ENCODE data around the gene ATP2C2. TPM values are rescaled to one million over a fixed set of nuclear protein-coding genes. Genes with fewer than 3 reads are reported as not detected.

ATP2C2 gene
- total and polyA plus RNA-seq, 2 donors (not counting 1 experiment from before 2014, with no cell fraction given) = not detected

DNA sequence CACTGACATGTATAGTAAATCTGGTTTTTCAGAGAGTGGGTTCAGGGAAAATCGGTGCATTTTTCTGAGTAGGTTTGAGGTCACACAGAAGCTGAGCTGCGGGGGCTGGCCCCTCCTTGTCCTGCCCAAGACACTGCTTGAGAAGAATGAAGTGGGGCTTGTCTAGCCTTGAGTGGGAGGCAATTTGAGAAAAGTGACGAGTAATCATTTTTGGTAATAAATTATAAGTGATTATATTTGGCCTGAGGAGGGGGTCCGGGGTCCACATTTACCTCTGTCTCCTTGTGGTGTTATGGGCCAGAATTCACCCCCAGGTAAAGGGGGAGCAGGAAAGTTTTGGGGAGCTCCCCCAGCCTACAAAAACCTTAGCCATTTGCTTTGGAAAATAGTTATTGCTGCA lies 45.6 kb upstream of the ATP2C2 start:
- CTCF ChIA-PET = no interaction called here
- no peaks in the 10 kb centered on the region for H3K27me3 ChIP-seq (replicated peaks in 1 of 4; ENCODE audit: control extremely low read depth in 1 of 4, control insufficient read depth in 3 of 4, insufficient read depth in 4 of 4, low read length in 3 of 4)
- H3K27ac ChIP-seq (ENCODE audit: low read length in 2 of 2) = no peak overlapping the region
- DNase-seq = no peak
- no peak for ATAC-seq (ENCODE audit: low read depth)
- H2AFZ ChIP-seq (ENCODE audit: insufficient read depth, low read depth, low read length, poor library complexity, severe bottlenecking) = no peak overlapping the region
- H3K27me3 Mint-ChIP-seq = peaks cover 4% of the 10 kb centered on the region
- POLR2A ChIA-PET = no interaction called here
- H3K36me3 ChIP-seq (replicated peaks in 1 of 2; ENCODE audit: control extremely low read depth in 1 of 2, control insufficient read depth in 1 of 2, extremely low read depth in 1 of 2, insufficient read depth in 2 of 2, low read length in 1 of 2) = no peaks in the 10 kb centered on the region
- TF ChIP-seq, protein P1, sequence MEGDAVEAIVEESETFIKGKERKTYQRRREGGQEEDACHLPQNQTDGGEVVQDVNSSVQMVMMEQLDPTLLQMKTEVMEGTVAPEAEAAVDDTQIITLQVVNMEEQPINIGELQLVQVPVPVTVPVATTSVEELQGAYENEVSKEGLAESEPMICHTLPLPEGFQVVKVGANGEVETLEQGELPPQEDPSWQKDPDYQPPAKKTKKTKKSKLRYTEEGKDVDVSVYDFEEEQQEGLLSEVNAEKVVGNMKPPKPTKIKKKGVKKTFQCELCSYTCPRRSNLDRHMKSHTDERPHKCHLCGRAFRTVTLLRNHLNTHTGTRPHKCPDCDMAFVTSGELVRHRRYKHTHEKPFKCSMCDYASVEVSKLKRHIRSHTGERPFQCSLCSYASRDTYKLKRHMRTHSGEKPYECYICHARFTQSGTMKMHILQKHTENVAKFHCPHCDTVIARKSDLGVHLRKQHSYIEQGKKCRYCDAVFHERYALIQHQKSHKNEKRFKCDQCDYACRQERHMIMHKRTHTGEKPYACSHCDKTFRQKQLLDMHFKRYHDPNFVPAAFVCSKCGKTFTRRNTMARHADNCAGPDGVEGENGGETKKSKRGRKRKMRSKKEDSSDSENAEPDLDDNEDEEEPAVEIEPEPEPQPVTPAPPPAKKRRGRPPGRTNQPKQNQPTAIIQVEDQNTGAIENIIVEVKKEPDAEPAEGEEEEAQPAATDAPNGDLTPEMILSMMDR (IDR thresholded peaks at IDR 0.05) = no peak
- no peaks in the 10 kb centered on the region for H3K4me1 Mint-ChIP-seq
- H3K4me2 ChIP-seq (replicated peaks; ENCODE audit: low read depth, low read length, poor library complexity, severe bottlenecking) = no peak overlapping the region
- peaks cover 0 to 20% (median 3%) of the 10 kb centered on the region in 3 donors for H3K9me3 ChIP-seq (ENCODE audit: control extremely low read depth in 1 of 3, control insufficient read depth in 2 of 3, insufficient read depth in 1 of 3, low read length in 2 of 3)
- no peak overlapping the region for H3K4me3 Mint-ChIP-seq
- intact Hi-C loops (cut with micrococcal nuclease) = no loop called here
- H3K4me1 ChIP-seq (ENCODE audit: control insufficient read depth in 2 of 2, insufficient read depth in 2 of 2, low read length in 2 of 2) = no peaks in the 10 kb centered on the region
- H3K79me2 ChIP-seq (ENCODE audit: control insufficient read depth, insufficient read depth, low read length) = no peaks in the 10 kb centered on the region
- H3K27ac Mint-ChIP-seq = no peak overlapping the region
- no peak overlapping the region for H3K4me3 ChIP-seq (ENCODE audit: control extremely low read depth in 1 of 5, extremely low read depth in 1 of 5, insufficient read depth in 1 of 5, low read depth in 2 of 5, low read length in 4 of 5)
- peaks cover 3% of the 10 kb centered on the region for H3K9me3 Mint-ChIP-seq (ENCODE audit: insufficient read depth)
- no peak overlapping the region for H3K9ac ChIP-seq (ENCODE audit: low read length)
- no peaks in the 10 kb centered on the region for H4K20me1 ChIP-seq (ENCODE audit: control insufficient read depth, insufficient read depth, low read length, poor library complexity, severe bottlenecking)
- WGBS (ENCODE audit: insufficient coverage) = 89% methylated on average over 4 of the region's 4 CpGs

DNA sequence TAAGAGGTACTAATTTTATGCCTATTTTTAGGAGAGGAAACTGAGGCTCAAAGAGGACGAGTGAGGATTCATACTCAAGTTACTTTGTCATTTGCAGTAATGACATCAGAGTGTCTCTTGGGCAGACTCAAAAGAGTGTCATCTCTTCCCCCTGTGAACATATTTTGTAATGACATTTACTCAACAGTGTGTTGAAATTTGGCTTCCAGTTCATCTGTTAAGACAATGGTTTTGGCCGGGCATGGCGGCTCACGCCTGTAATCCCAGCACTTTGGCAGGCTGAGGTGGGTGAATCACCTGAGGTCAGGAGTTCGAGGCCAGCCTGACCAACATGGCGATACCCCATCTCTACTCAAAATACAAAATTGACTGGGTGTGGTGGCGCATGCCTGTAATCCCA lies 44.7 kb upstream of the ATP2C2 start:
- Histone ChIP-seq H4K20me1 (ENCODE audit: control insufficient read depth, insufficient read depth, low read length, poor library complexity, severe bottlenecking) (no peaks in the 10 kb centered on the region), H3K4me2 (replicated peaks; ENCODE audit: low read depth, low read length, poor library complexity, severe bottlenecking) (no peak overlapping the region), H3K79me2 (ENCODE audit: control insufficient read depth, insufficient read depth, low read length) (no peaks in the 10 kb centered on the region), H3K9ac (ENCODE audit: low read length) (no peak overlapping the region), H3K27me3 (replicated peaks in 1 of 4; ENCODE audit: control extremely low read depth in 1 of 4, control insufficient read depth in 3 of 4, insufficient read depth in 4 of 4, low read length in 3 of 4) (no peaks in the 10 kb centered on the region), H3K4me1 (ENCODE audit: control insufficient read depth in 2 of 2, insufficient read depth in 2 of 2, low read length in 2 of 2) (no peaks in the 10 kb centered on the region), H3K36me3 (replicated peaks in 1 of 2; ENCODE audit: control extremely low read depth in 1 of 2, control insufficient read depth in 1 of 2, extremely low read depth in 1 of 2, insufficient read depth in 2 of 2, low read length in 1 of 2) (no peaks in the 10 kb centered on the region), H3K4me3 (ENCODE audit: control extremely low read depth in 1 of 5, extremely low read depth in 1 of 5, insufficient read depth in 1 of 5, low read depth in 2 of 5, low read length in 4 of 5) (no peak overlapping the region), H3K9me3 (ENCODE audit: control extremely low read depth in 1 of 3, control insufficient read depth in 2 of 3, insufficient read depth in 1 of 3, low read length in 2 of 3) (peaks cover 0 to 18% (median 0%) of the 10 kb centered on the region in 3 donors), H3K27ac (ENCODE audit: low read length in 2 of 2) (no peak overlapping the region), H2AFZ (ENCODE audit: insufficient read depth, low read depth, low read length, poor library complexity, severe bottlenecking) (no peak overlapping the region)
- POLR2A ChIA-PET = no interaction called here
- ATAC-seq (ENCODE audit: low read depth) (no peak), DNase-seq (no peak)
- Mint-ChIP-seq H3K9me3 (ENCODE audit: insufficient read depth) (peaks cover 2% of the 10 kb centered on the region), H3K4me1 (no peaks in the 10 kb centered on the region), H3K27ac (no peak overlapping the region), H3K4me3 (no peak overlapping the region), H3K27me3 (peaks cover 6% of the 10 kb centered on the region)
- TF ChIP-seq, protein P1 (IDR thresholded peaks at IDR 0.05) = no peak
- TF ChIP-seq EZH2 (IDR thresholded peaks at IDR 0.05; ENCODE audit: borderline replicate concordance, insufficient read depth, low read depth, low read length, poor library complexity, severe bottlenecking) = no peak
- WGBS (ENCODE audit: insufficient coverage) = 100% methylated on average over 5 of the region's 7 CpGs
- intact Hi-C loops (cut with micrococcal nuclease) = no loop called here
- CTCF ChIA-PET = no interaction called here

Measured in B cell (primary cell).